Choroid plexus epithelial cell (primary cell): Measurements from ENCODE around the gene NHSL2.

Experiments
- DNase-seq: peaks from one replicate; pipeline ENCODE4 v3.0.0-alpha.2; 2010; ENCODE audit warnings: low read depth
- H3K4me3 ChIP-seq: 2 replicates; pipeline ENCODE4 v1.5.1; 2011; ENCODE audit warnings: low read depth, mild to moderate bottlenecking, control low read depth, low read length, moderate library complexity
- CTCF ChIP-seq: conservative IDR thresholded peaks from 2 replicates; pipeline ENCODE4 v1.5.1; 2011; ENCODE audit warnings: low read depth, mild to moderate bottlenecking, control low read depth, inconsistent platforms, low read length, moderate library complexity

The NHSL2 gene

GRCh38 chrX:72110876-72111708, 200.4 kb downstream of the NHSL2 start:
- no peak for TF ChIP-seq CTCF
- no peak overlapping the region for H3K4me3 ChIP-seq
- DNase-seq, result no peak

DNA sequence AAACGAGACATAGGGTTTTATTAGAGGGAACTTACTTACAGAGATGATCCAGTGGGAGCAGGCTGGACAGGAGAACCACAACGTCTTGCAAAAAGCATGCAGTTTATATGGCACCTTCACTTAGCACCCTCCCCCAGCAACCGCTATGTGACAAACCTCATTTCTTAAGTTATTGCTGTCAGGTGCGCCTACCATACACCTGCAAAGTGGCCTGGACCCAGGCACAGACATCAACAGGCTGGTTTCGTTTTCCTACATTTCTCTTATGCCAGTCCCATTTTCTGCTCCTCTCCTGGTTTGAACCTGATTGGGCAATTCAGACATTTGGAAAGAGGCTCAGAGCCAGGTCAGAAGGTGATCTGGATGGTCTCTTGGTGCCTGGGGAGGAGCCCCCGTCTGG, 202.8 kb downstream of the NHSL2 start:
- H3K4me3 ChIP-seq, result no peak overlapping the region
- no peak for DNase-seq
- no peak for TF ChIP-seq CTCF

- no peak for TF ChIP-seq CTCF
- DNase-seq, result no peak
- H3K4me3 ChIP-seq, result no peak overlapping the region
Observed at GRCh38 chrX:72114306-72114705, 203.7 kb downstream of the NHSL2 start.

DNA sequence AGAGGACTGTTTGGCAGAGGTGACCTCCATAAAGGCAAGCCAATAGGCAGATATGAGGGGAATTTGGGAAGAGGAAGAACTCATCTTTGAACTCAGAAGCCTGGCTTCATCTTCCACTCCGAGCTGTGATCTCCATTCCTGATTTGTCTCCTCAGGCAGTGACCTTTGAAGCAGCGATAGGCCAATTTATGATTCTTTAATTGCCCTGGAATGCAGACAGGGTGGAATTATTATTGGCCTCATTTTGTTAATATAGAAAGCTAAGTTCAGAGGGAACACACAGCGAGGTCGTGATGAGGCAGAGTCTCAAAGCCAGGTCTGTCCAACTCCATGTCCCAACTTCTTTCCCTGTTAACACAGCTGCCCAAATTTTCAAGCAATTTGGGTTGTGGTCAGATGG, 204.2 kb downstream of the NHSL2 start:
- no peak for TF ChIP-seq CTCF
- no peak overlapping the region for H3K4me3 ChIP-seq

DNA sequence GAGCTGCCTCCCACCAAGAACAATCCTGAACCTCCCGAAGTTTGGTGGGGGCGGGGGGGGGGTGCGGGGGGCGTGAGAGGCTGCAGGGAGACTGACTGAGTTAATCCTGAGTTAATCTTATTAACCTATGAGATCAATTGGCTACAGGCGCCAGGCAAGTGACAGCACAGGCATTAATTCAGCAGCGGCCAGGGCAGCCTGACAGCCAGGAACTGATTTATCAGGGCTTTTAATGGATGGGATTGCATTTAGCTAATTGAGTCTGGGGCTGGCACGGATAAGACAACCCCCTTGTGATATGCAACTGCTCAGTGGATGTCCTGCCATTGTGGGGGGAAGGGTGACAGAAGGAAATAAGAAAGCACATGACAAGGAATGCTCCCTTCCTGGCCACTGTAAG, 204.7 kb downstream of the NHSL2 start:
- no peak for TF ChIP-seq CTCF
- DNase-seq, result no peak
- no peak overlapping the region for H3K4me3 ChIP-seq

More for the DNA sequence above, 204.2 kb downstream of the NHSL2 start:
- DNase-seq, result no peak

- H3K4me3 ChIP-seq, result no peak overlapping the region
- TF ChIP-seq CTCF, result no peak
- no peak for DNase-seq
Observed at GRCh38 chrX:72117636-72118210, 207.1 kb downstream of the NHSL2 start.

- no peak for TF ChIP-seq CTCF
- no peak for DNase-seq
- no peak overlapping the region for H3K4me3 ChIP-seq
Observed at GRCh38 chrX:72120837-72121236, 210.2 kb downstream of the NHSL2 start.
